A549 treated with AZD9567 at 1 μM for 4 hours (cell line): Measurements from ENCODE around the gene RSPH6A. TPM values are rescaled to one million over a fixed set of nuclear protein-coding genes. Genes with fewer than 3 reads are reported as not detected.

Experiments
- total RNA-seq: library from RNA; stranded (reverse); fragments of 200-300 nt; extraction: Qiagen RNA extraction; gene quantifications from 5 replicates; pipeline ENCODE4 v1.2.3, GENCODE V29; 2022; ENCODE audit not compliant: insufficient read depth

RSPH6A gene
- not detected in 5 replicates for total RNA-seq

GRCh38 chr19:45814851-45815480 is at the start of gene RSPH6A:
Gene RSPH6A, minus strand, starts transcription at chr19:45815308. Its CDS starts 132 bp downstream, at chr19:45815176.

GRCh38 chr19:45863840-45864628 is 48.9 kb upstream of the RSPH6A start, which contains the start of gene FOXA3:
Gene FOXA3, plus strand, starts transcription at chr19:45864326. Its CDS starts 131 bp downstream, at chr19:45864457.

GRCh38 chr19:45862564-45863334 is 47.6 kb upstream of the RSPH6A start, which contains the start of gene SYMPK:
Gene SYMPK, minus strand, starts transcription at chr19:45863147. Its CDS starts 8,652 bp downstream, at chr19:45854495.

GRCh38 chr19:45792470-45793177 is 22.5 kb downstream of the RSPH6A start, which contains the start of gene DMWD:
Gene DMWD, minus strand, starts transcription at chr19:45792845. Its CDS starts 89 bp downstream, at chr19:45792756.

GRCh38 chr19:45782162-45782691 is 32.9 kb downstream of the RSPH6A start, which contains the start of gene DMPK:
Gene DMPK, minus strand, starts transcription at chr19:45782490. Its CDS starts 138 bp downstream, at chr19:45782352.

GRCh38 chr19:45768984-45769782 is 45.9 kb downstream of the RSPH6A start, which contains the start of gene SIX5:
Gene SIX5, minus strand, starts transcription at chr19:45769252. Its CDS starts 408 bp downstream, at chr19:45768844.

Other genes with a start within 250 kb of the RSPH6A start
- gene OPA3, start 230.5 kb downstream of the RSPH6A start, total RNA-seq, result 10.4 to 16.7 TPM (median 15.7 TPM) in 5 replicates
- 0.05 to 0.27 TPM (median 0.15 TPM) in 4 of 5 replicates, not detected in the other for gene GPR4, start 213.1 kb downstream of the RSPH6A start, total RNA-seq
- 21.1 to 24.4 TPM (median 23.4 TPM) in 5 replicates for gene EML2, start 175.9 kb downstream of the RSPH6A start, total RNA-seq
- 1.4 to 3.8 TPM (median 3.2 TPM) in 5 replicates for gene GIPR, start 147.1 kb downstream of the RSPH6A start, total RNA-seq
- 660 to 832 TPM (median 820 TPM) in 5 replicates for gene SNRPD2, start 123.4 kb downstream of the RSPH6A start, total RNA-seq
- gene QPCTL, start 122.6 kb downstream of the RSPH6A start, total RNA-seq, result 8.8 to 12.8 TPM (median 9.8 TPM) in 5 replicates
- 8.4 to 9.3 TPM (median 9.0 TPM) in 5 replicates for gene FBXO46, start 84.4 kb downstream of the RSPH6A start, total RNA-seq
- 0.04 to 0.11 TPM (median 0.05 TPM) in 4 of 5 replicates, not detected in the other for gene MEIOSIN, start 81.9 kb downstream of the RSPH6A start, total RNA-seq
- gene SIX5, start 46.1 kb downstream of the RSPH6A start, total RNA-seq, result 20.0 to 27.9 TPM (median 25.9 TPM) in 5 replicates
- 28.6 to 52.4 TPM (median 47.5 TPM) in 5 replicates for gene DMPK, start 32.8 kb downstream of the RSPH6A start, total RNA-seq
- 15.6 to 37.6 TPM (median 37.3 TPM) in 5 replicates for gene DMWD, start 22.5 kb downstream of the RSPH6A start, total RNA-seq
- 58.3 to 79.0 TPM (median 74.4 TPM) in 5 replicates for gene SYMPK, start 47.8 kb upstream of the RSPH6A start, total RNA-seq
- gene FOXA3, start 49.0 kb upstream of the RSPH6A start, total RNA-seq, result 0.65 to 0.82 TPM (median 0.72 TPM) in 4 of 5 replicates, not detected in the other
- gene IRF2BP1, start 70.8 kb upstream of the RSPH6A start, total RNA-seq, result 22.5 to 37.7 TPM (median 36.3 TPM) in 5 replicates
- gene MYPOP, start 87.3 kb upstream of the RSPH6A start, total RNA-seq, result 6.8 to 9.6 TPM (median 8.7 TPM) in 5 replicates
- gene NANOS2, start 99.5 kb upstream of the RSPH6A start, total RNA-seq, result not detected in 5 replicates
- 0.30 to 0.46 TPM (median 0.38 TPM) in 4 of 5 replicates, not detected in the other for gene NOVA2, start 158.6 kb upstream of the RSPH6A start, total RNA-seq
- gene CCDC61, start 180.2 kb upstream of the RSPH6A start, total RNA-seq, result 5.1 to 5.8 TPM (median 5.5 TPM) in 4 of 5 replicates, not detected in the other
- gene PGLYRP1, start 207.7 kb upstream of the RSPH6A start, total RNA-seq, result not detected in 5 replicates
- 0.17 to 0.47 TPM (median 0.37 TPM) in 4 of 5 replicates, not detected in the other for gene IGFL4, start 225.7 kb upstream of the RSPH6A start, total RNA-seq